H1 (cell line): Measurements from ENCODE around the gene KCNJ16. TPM values are rescaled to one million over a fixed set of nuclear protein-coding genes. Genes with fewer than 3 reads are reported as not detected.

Experiments
- CTCF ChIA-PET: fragments of 300-600 bp; sonication (Branson Sonifier 250); formaldehyde crosslinking; loops from one replicate; lab custom pipeline; 2021; ENCODE audit not compliant: partially characterized antibody; lab: Charles Lee
- POLR2A ChIA-PET: fragments of 300-600 bp; sonication (Branson Sonifier 250); formaldehyde crosslinking; loops from one replicate; lab custom pipeline; 2021; ENCODE audit warnings: inconsistent platforms; ENCODE audit not compliant: partially characterized antibody; lab: Charles Lee
- DNase-seq, 2 experiments: peaks; one replicate each; pipeline versions ENCODE4 v3.0.0 to v3.0.0-alpha.2; 2010 to 2022; ENCODE audit warnings: low spot score in 2 of 2, low read depth in 1 of 2, mixed read lengths in 1 of 2
- FAIRE-seq: peaks from 2 replicates; lab custom pipeline; 2011; peaks lifted over from hg19 to GRCh38; lab: Jason Lieb, UNC
- H2AFZ ChIP-seq: 2 replicates; pipeline ENCODE4 v1.8.1; 2012; ENCODE audit warnings: low read length, inconsistent platforms
- H2AK5ac ChIP-seq: 2 replicates; pipeline ENCODE4 v1.6.1; 2013; ENCODE audit warnings: low read depth, low read length
- H2BK120ac ChIP-seq: replicated peaks from 2 replicates; pipeline ENCODE3; 2013; ENCODE audit warnings: low read depth, low read length, inconsistent platforms
- H2BK12ac ChIP-seq: 2 replicates; pipeline ENCODE4 v1.6.1; 2013; ENCODE audit warnings: low read depth, low read length
- H2BK15ac ChIP-seq: 2 replicates; pipeline ENCODE4 v1.6.1; 2013; ENCODE audit warnings: low read length
- H2BK20ac ChIP-seq: 2 replicates; pipeline ENCODE4 v1.6.1; 2013; ENCODE audit warnings: low read length
- H2BK5ac ChIP-seq: 2 replicates; pipeline ENCODE4 v1.6.1; 2013; ENCODE audit warnings: low read depth, low read length
- H3K14ac ChIP-seq: 2 replicates; pipeline ENCODE4 v1.6.1; 2013; ENCODE audit warnings: inconsistent platforms; ENCODE audit not compliant: insufficient read length
- H3K18ac ChIP-seq: 2 replicates; pipeline ENCODE4 v1.6.1; 2013; ENCODE audit warnings: low read length; ENCODE audit errors: extremely low read depth
- H3K23ac ChIP-seq: 2 replicates; pipeline ENCODE4 v1.6.1; 2013; ENCODE audit warnings: inconsistent platforms; ENCODE audit not compliant: insufficient read length
- H3K23me2 ChIP-seq: 2 replicates; pipeline ENCODE4 v1.6.1; 2013; ENCODE audit warnings: low read depth, low read length
- H3K27ac ChIP-seq: 2 replicates; pipeline ENCODE4 v1.6.1; 2011; ENCODE audit warnings: low read depth, low read length, inconsistent platforms
- H3K27me3 ChIP-seq, 4 experiments: replicated peaks in 1 of 4; 1 replicate in 1 of 4; 2 replicates in 3 of 4; pipeline versions ENCODE4 v1.6.1 to v1.8.1; 2011 to 2013; ENCODE audit warnings: low read length in 3 of 4, mild to moderate bottlenecking in 3 of 4, inconsistent platforms in 2 of 4, mixed read lengths in 2 of 4, moderate library complexity in 1 of 4; ENCODE audit not compliant: control insufficient read depth in 3 of 4, insufficient read depth in 3 of 4; ENCODE audit errors: extremely low read depth in 1 of 4
- H3K36me3 ChIP-seq, 4 experiments: 2 replicates each; pipeline versions ENCODE4 v1.6.1 to v1.8.1; 2011 to 2013; ENCODE audit warnings: mild to moderate bottlenecking in 4 of 4, low read length in 3 of 4, moderate library complexity in 2 of 4, control low read depth in 1 of 4, inconsistent platforms in 1 of 4; ENCODE audit not compliant: insufficient read depth in 4 of 4, control insufficient read depth in 2 of 4
- H3K4ac ChIP-seq: replicated peaks from 2 replicates; pipeline ENCODE3; 2013; ENCODE audit warnings: low read length, low read depth, mixed read lengths, inconsistent platforms; ENCODE audit not compliant: insufficient read length
- H3K4me1 ChIP-seq, 4 experiments: replicated peaks in 1 of 4; 1 replicate in 1 of 4; 2 replicates in 3 of 4; pipeline versions ENCODE4 v1.6.1 to v1.8.1; 2011 to 2013; ENCODE audit warnings: low read length in 3 of 4, inconsistent platforms in 2 of 4, mixed read lengths in 1 of 4; ENCODE audit not compliant: insufficient read depth in 4 of 4, control insufficient read depth in 3 of 4
- H3K4me2 ChIP-seq, 2 experiments: 2 replicates each; pipeline versions ENCODE4 v1.6.1 to v1.8.1; 2011 to 2013; ENCODE audit warnings: low read depth in 2 of 2, low read length in 2 of 2, control low read depth in 1 of 2, inconsistent platforms in 1 of 2, mild to moderate bottlenecking in 1 of 2; ENCODE audit not compliant: insufficient read depth in 1 of 2
- H3K4me3 ChIP-seq, 4 experiments: fragments of 200-600, 300-600 bp in 1 of 4; sonication (generic), shearing (Covaris generic), sonication (Bioruptor Twin) in 1 of 4; 2 replicates each; pipeline versions ENCODE4 v1.5.1 to v1.8.1; 2011 to 2016; ENCODE audit warnings: low read length in 4 of 4, low read depth in 3 of 4, control low read depth in 2 of 4, inconsistent platforms in 2 of 4, mild to moderate bottlenecking in 2 of 4, mixed read lengths in 1 of 4, moderate library complexity in 1 of 4; ENCODE audit not compliant: insufficient read depth in 2 of 4; ENCODE audit errors: extremely low read depth in 1 of 4
- H3K56ac ChIP-seq: replicated peaks from 2 replicates; pipeline ENCODE3; 2013; ENCODE audit warnings: low read depth, mild to moderate bottlenecking, mixed read lengths, low read length, inconsistent platforms; ENCODE audit not compliant: insufficient read length
- H3K79me1 ChIP-seq: 2 replicates; pipeline ENCODE4 v1.6.1; 2013; ENCODE audit warnings: low read depth, low read length, control low read depth
- H3K79me2 ChIP-seq, 2 experiments: 2 replicates each; pipeline versions ENCODE4 v1.6.1 to v1.8.1; 2012 to 2013; ENCODE audit warnings: low read length in 2 of 2, mild to moderate bottlenecking in 2 of 2, inconsistent platforms in 1 of 2; ENCODE audit not compliant: insufficient read depth in 2 of 2, control insufficient read depth in 1 of 2
- H3K9ac ChIP-seq, 4 experiments: replicated peaks in 1 of 4; 1 replicate in 1 of 4; 2 replicates in 3 of 4; pipeline versions ENCODE4 v1.6.1 to v1.8.1; 2011 to 2013; ENCODE audit warnings: low read depth in 3 of 4, low read length in 3 of 4, control low read depth in 2 of 4, mild to moderate bottlenecking in 2 of 4, moderate library complexity in 2 of 4, inconsistent platforms in 1 of 4; ENCODE audit errors: extremely low read depth in 1 of 4
- H3K9me3 ChIP-seq, 2 experiments: 2 replicates each; pipeline versions ENCODE4 v1.6.1 to v1.8.1; 2012 to 2013; ENCODE audit warnings: mild to moderate bottlenecking in 2 of 2, moderate library complexity in 2 of 2, control low read depth in 1 of 2, inconsistent platforms in 1 of 2, low read depth in 1 of 2, low read length in 1 of 2, mixed read lengths in 1 of 2; ENCODE audit not compliant: insufficient read depth in 2 of 2
- H4K20me1 ChIP-seq, 2 experiments: replicated peaks in 1 of 2; 2 replicates each; pipeline versions ENCODE3 to v1.8.1; 2011 to 2013; ENCODE audit warnings: inconsistent platforms in 2 of 2, low read length in 2 of 2, mild to moderate bottlenecking in 1 of 2; ENCODE audit not compliant: insufficient read depth in 2 of 2, control insufficient read depth in 1 of 2
- H4K5ac ChIP-seq: 2 replicates; pipeline ENCODE4 v1.6.1; 2013; ENCODE audit warnings: low read length, low read depth, mixed read lengths, inconsistent platforms; ENCODE audit not compliant: insufficient read length
- H4K8ac ChIP-seq: 2 replicates; pipeline ENCODE4 v1.8.0; 2013; ENCODE audit warnings: mild to moderate bottlenecking, moderate library complexity, low read length, inconsistent platforms; ENCODE audit not compliant: insufficient read depth; ENCODE audit errors: extremely low read depth
- H4K91ac ChIP-seq: replicated peaks from 2 replicates; pipeline ENCODE3; 2013; ENCODE audit warnings: low read length, mixed read lengths, inconsistent platforms; ENCODE audit not compliant: insufficient read length
- ASH2L ChIP-seq: fragments of 200-600, 300-600 bp; sonication (generic); IDR thresholded peaks from one replicate; pipeline ENCODE4 v1.7.1; 2017; ENCODE audit warnings: low read length
- CBX8 ChIP-seq: fragments of 300-800, 300-1000 bp; sonication (generic); IDR thresholded peaks from 2 replicates; pipeline ENCODE4 v1.7.1; 2016; ENCODE audit warnings: low read depth, low read length, borderline replicate concordance
- GTF2F1 ChIP-seq: IDR thresholded peaks from 2 replicates; pipeline ENCODE4 v1.6.1; 2012; ENCODE audit warnings: low read depth, low read length, improper control_type of control experiment, borderline replicate concordance
- KDM1A ChIP-seq: fragments of 200-600, 300-600 bp; sonication (generic); IDR thresholded peaks from 2 replicates; pipeline ENCODE4 v1.7.1; 2016; ENCODE audit warnings: mild to moderate bottlenecking, low read length, borderline replicate concordance
- KDM4A ChIP-seq: IDR thresholded peaks from one replicate; pipeline ENCODE4 v1.7.1; 2012; ENCODE audit warnings: low read depth, mild to moderate bottlenecking, moderate library complexity, low read length, inconsistent platforms; ENCODE audit not compliant: severe bottlenecking
- MAX ChIP-seq: IDR thresholded peaks from 2 replicates; pipeline ENCODE4 v1.6.1; 2012; ENCODE audit warnings: inconsistent platforms
- RAD21 ChIP-seq, 2 experiments: IDR thresholded peaks in 1 of 2; conservative IDR thresholded peaks in 1 of 2; 2 replicates each; pipeline ENCODE4 v1.6.1; 2011; ENCODE audit warnings: low read depth in 2 of 2, low read length in 2 of 2, improper control_type of control experiment in 1 of 2, inconsistent platforms in 1 of 2, mild to moderate bottlenecking in 1 of 2, moderate library complexity in 1 of 2
- RXRA ChIP-seq: IDR thresholded peaks from 2 replicates; pipeline ENCODE4 v1.6.1; 2011; ENCODE audit warnings: low read depth, mild to moderate bottlenecking, low read length, moderate library complexity; ENCODE audit not compliant: insufficient read depth
- SP1 ChIP-seq: IDR thresholded peaks from 2 replicates; pipeline ENCODE4 v1.6.1; 2011; ENCODE audit warnings: low read depth, low read length
- SP2 ChIP-seq: IDR thresholded peaks from 2 replicates; pipeline ENCODE4 v1.6.1; 2012; ENCODE audit warnings: mild to moderate bottlenecking, low read length, inconsistent platforms
- TAF1 ChIP-seq: IDR thresholded peaks from 2 replicates; pipeline ENCODE4 v1.6.1; 2011; ENCODE audit warnings: mild to moderate bottlenecking, low read depth, low read length
- TEAD4 ChIP-seq: IDR thresholded peaks from 2 replicates; pipeline ENCODE4 v1.6.1; 2012; ENCODE audit warnings: low read depth, low read length, inconsistent platforms, mixed read lengths
- WGBS, 2 experiments: shearing (Covaris generic) in 1 of 2; methylation state at CpG; one replicate each; pipeline versions ENCODE4 v1.1.6 to v1.1.7; 2013 to 2015; ENCODE audit warnings: low lambda C conversion rate in 2 of 2, mixed read lengths in 2 of 2, inconsistent platforms in 1 of 2, low coverage in 1 of 2, missing lambda C conversion rate in 1 of 2; ENCODE audit not compliant: insufficient replicate concordance in 2 of 2, insufficient coverage in 1 of 2, insufficient read length in 1 of 2; ENCODE audit errors: extremely low coverage in 1 of 2, missing lambda C conversion rate in 1 of 2; 5-methylcytosine and 5-hydroxymethylcytosine counted together
- polyA plus RNA-seq, 7 experiments: library from polyadenylated mRNA; depleted of rRNA in 3 of 7; stranded (reverse) in 5 of 7; unstranded in 2 of 7; fragments of >200 nt in 5 of 7; fragments of 200-250 nt in 2 of 7; gene quantifications; 1 replicate in 5 of 7; 2 replicates in 1 of 7; 4 replicates in 1 of 7; pipeline versions ENCODE4 v1.2.1 to v1.2.3, GENCODE V29; 2011 to 2013; ENCODE audit warnings: missing spikeins in 2 of 7, mixed read lengths in 2 of 7
- total RNA-seq: library from RNA; stranded (reverse); fragmentation: NEBNext Ultra II Directional; extraction: Animal tissue kit (Norgen Biotek cat#: 25700); gene quantifications from 2 replicates; pipeline ENCODE4 v1.2.1, GENCODE V29; 2021

The KCNJ16 gene
- total and polyA plus RNA-seq, 2 of the 8 experiments (the other 6 are each of a cell fraction or from before 2014, with no cell fraction given) = not detected

- no peaks in the 10 kb centered on the region; the same call in 1 of the 2 replicates for H3K23me2 ChIP-seq
- no peak overlapping the region for H2BK20ac ChIP-seq
- no peak overlapping the region for H3K56ac ChIP-seq
- H2BK120ac ChIP-seq = no peak overlapping the region
- H3K14ac ChIP-seq = no peak overlapping the region
- H3K9ac ChIP-seq = no peak overlapping the region
- H3K23ac ChIP-seq = no peak overlapping the region
- H3K9me3 ChIP-seq = no peaks in the 10 kb centered on the region
- ChIA-PET CTCF (interaction anchor here (1.8 kb wide), 1 partner anchor 10 kb away, joined by 7 read pairs; no protein-coding TSS in a partner anchor), POLR2A (interaction anchor here (0.6 kb wide), 1 partner anchor 9 kb away, joined by 4 read pairs; no protein-coding TSS in a partner anchor)
- H3K4ac ChIP-seq = no peak overlapping the region
- no peak overlapping the region for H4K91ac ChIP-seq
- no peak overlapping the region for H2AK5ac ChIP-seq
- no peaks in the 10 kb centered on the region; a peak in 1 of 7 replicates for H3K4me1 ChIP-seq
- no peak overlapping the region for H4K8ac ChIP-seq
- H3K18ac ChIP-seq = no peak overlapping the region
- no peaks in the 10 kb centered on the region for H3K79me2 ChIP-seq
- H3K36me3 ChIP-seq = no peaks in the 10 kb centered on the region
- H2BK5ac ChIP-seq = no peak overlapping the region
- 89% methylated on average over 2 of the region's 3 CpGs; no CpG with 5 or more reads in 1 of the 2 experiments for WGBS, 2 experiments
- no peak overlapping the region for H3K4me2 ChIP-seq
- H3K79me1 ChIP-seq = no peaks in the 10 kb centered on the region
- no peak overlapping the region for H2BK12ac ChIP-seq
- no peak overlapping the region for H3K27ac ChIP-seq
- no peak overlapping the region for H2BK15ac ChIP-seq
- H4K20me1 ChIP-seq = no peaks in the 10 kb centered on the region
- no peaks in the 10 kb centered on the region for H3K27me3 ChIP-seq
- H3K4me3 ChIP-seq = no peak overlapping the region
- no peak overlapping the region for H4K5ac ChIP-seq
- FAIRE-seq = no peak
- no peak overlapping the region for H2AFZ ChIP-seq
- DNase-seq = no peak
- no peak for TF ChIP-seq RXRA
- no peak for TF ChIP-seq TEAD4
- no peak for TF ChIP-seq SP1
- TF ChIP-seq CBX8 = no peak
- no peak for TF ChIP-seq MAX
- no peak for TF ChIP-seq TAF1
- no peak for TF ChIP-seq ASH2L
- no peak for TF ChIP-seq RAD21 (IDR thresholded peaks at IDR 0.05 in 1 of 2, conservative IDR thresholded peaks at IDR 0.05 in 1 of 2; ENCODE audit: low read depth in 2 of 2, low read length in 2 of 2)
- TF ChIP-seq GTF2F1 = no peak
- no peak for TF ChIP-seq KDM4A
- no peak for TF ChIP-seq SP2
- TF ChIP-seq KDM1A = no peak
These were observed 64.5 kb downstream of the KCNJ16 start for GRCh38 chr17:70139449-70139993.
